Esophagus mucosa (tissue), 1 donor: ENCODE results near the gene ANKRD34A. TPM values are rescaled to one million over a fixed set of nuclear protein-coding genes. Genes with fewer than 3 reads are reported as not detected.
"Not testable (repeated sequence)": the region's sequence is repeated elsewhere in the genome, so short reads cannot be mapped to it uniquely, and the experiment has no call there.

Source experiments
- ATAC-seq: fragments of 200-7000 bp; cut with Tn5 transposase; one replicate; pipeline ENCODE4 v1.9.1; 2020
- total RNA-seq: library from RNA; stranded (reverse); gene quantifications from one replicate; pipeline ENCODE4 v1.2.4, GENCODE V29; 2023
- donor health status: DM: yes; HTN: yes; CAD: no.

The ANKRD34A gene
- total RNA-seq, 1 donor from 2014 or later: 0.12 TPM

- ATAC-seq: no peak
Observed at GRCh38 chr1:145942871-145943270, 21.5 kb downstream of the ANKRD34A start.

GRCh38 chr1:145942405-145942804, 22.0 kb downstream of the ANKRD34A start:
- no peak for ATAC-seq

- ATAC-seq: no peak
Observed at GRCh38 chr1:145937436-145937835, 26.9 kb downstream of the ANKRD34A start.

GRCh38 chr1:145936247-145936646, 28.1 kb downstream of the ANKRD34A start:
- ATAC-seq: peak; percentile 34

GRCh38 chr1:145935708-145936107, 28.7 kb downstream of the ANKRD34A start:
- ATAC-seq: peak; percentile 79

GRCh38 chr1:145932522-145933009, 31.8 kb downstream of the ANKRD34A start:
- ATAC-seq: not testable (repeated sequence)

DNA sequence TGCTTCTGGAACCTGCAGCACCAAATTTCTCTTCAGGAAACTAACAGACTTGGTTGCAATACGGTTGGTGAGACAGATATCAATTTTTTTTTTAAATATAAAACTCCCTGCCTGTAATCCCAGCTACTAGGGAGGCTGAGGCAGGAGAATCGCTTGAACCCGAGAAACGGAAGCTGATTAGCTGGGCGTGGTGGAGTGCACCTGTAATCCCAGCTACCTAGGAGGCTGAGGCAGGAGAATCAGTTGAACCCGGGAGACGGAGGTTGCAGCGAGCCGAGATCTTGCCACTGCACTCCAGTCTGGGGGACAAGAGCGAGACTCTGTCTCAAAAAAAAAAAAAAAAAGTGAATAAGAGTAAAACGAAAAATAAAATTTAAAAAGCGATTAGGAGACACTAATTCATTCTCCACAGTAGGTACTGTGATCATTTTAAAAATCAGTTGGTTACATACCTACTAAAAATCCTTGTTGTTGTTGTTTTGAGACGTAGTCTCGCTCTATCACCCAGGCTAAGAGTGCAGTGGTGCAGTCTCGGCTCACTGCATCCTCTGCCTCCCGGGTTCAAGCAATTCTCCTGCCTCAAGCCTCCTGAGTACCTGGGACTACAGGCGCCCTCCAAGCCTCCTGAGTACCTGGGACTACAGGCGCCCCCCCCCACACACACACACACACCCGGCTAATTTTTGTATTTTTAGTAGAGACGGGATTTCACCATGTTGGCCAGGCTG, 36.3 kb downstream of the ANKRD34A start:
- ATAC-seq: no peak

- ATAC-seq: peak; percentile 97
Observed at GRCh38 chr1:145927063-145927886, 37.1 kb downstream of the ANKRD34A start, which contains the start of gene RBM8A. TSS of gene RBM8A (minus strand) at chr1:145927484. CDS start at chr1:145927426, 58 bp downstream.

- peak; percentile 27 for ATAC-seq
Observed at GRCh38 chr1:145926686-145927062, 37.7 kb downstream of the ANKRD34A start.

DNA sequence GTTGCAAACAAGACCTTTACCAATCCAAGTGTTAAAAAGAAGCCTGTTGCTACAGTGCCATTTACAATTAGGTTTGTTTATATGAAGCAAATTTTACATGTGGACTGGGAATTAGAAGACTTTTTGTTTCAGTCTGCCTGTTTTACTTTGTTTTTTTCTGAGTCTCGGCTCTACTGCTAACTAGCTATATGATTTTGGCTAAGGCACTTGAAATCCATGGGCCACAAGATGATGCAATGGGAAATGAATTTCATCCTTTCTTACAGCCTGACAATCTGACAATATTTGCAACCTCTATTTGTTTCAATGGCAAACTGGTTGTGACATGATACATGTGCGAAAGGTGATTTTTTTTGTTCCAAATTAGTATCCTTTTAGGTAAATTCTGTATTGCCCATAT, 42.1 kb downstream of the ANKRD34A start:
- ATAC-seq: no peak

DNA sequence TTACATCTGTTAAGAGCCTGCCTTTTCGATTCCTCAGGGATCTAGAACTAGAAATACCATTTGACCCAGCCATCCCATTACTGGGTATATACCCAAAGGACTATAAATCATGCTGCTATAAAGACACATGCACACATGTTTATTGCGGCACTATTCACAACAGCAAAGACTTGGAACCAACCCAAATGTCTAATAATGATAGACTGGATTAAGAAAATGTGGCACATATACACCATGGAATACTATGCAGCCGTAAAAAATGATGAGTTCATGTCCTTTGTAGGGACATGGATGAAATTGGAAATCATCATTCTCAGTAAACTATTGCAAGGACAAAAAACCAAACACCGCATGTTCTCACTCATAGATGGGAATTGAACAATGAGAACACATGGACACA, 44.1 kb downstream of the ANKRD34A start:
- ATAC-seq: not testable (repeated sequence)

GRCh38 chr1:145918992-145919939, 45.1 kb downstream of the ANKRD34A start:
- peak; percentile 90 for ATAC-seq

GRCh38 chr1:145918144-145918991, 46.0 kb downstream of the ANKRD34A start, which contains the start of gene PEX11B:
TSS of gene PEX11B (minus strand) at chr1:145918717. CDS start at chr1:145918688, 29 bp downstream.
- ATAC-seq: peak; percentile 94

DNA sequence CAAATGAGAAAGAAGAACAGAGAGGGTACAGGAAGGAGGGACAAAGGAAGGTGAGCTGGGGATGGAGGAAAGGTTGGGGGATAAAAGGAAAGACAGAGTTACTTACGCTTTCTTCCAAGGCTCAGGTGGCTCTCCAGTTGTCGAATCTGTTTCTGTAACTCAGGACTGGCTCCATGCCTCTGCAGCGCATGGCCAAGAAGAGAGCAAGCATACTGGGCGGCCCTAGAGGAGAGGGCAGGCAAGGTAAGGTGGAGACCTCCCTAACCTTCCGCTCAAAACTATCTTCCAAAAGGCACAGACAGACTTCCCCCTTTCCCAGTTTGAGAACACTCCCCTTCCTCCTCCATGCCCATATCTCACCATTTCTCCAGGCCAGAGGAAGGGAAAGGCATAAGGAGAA, 46.8 kb downstream of the ANKRD34A start:
- no peak for ATAC-seq

GRCh38 chr1:145916745-145917144, 47.6 kb downstream of the ANKRD34A start:
- peak; percentile 27 for ATAC-seq

GRCh38 chr1:145912128-145912641, 52.2 kb downstream of the ANKRD34A start:
- no peak for ATAC-seq

Other genes starting within 250 kb of the ANKRD34A start
- gene CD160, start 245.1 kb downstream of the ANKRD34A start, total RNA-seq: not detected
- gene RNF115, start 140.5 kb downstream of the ANKRD34A start, total RNA-seq: 6.7 TPM
- gene POLR3C, start 140.4 kb downstream of the ANKRD34A start, total RNA-seq: 18.2 TPM
- 1.7 TPM for gene NUDT17, start 118.9 kb downstream of the ANKRD34A start, total RNA-seq
- 39.5 TPM for gene PIAS3, start 105.5 kb downstream of the ANKRD34A start, total RNA-seq
- 13.7 TPM for gene ANKRD35, start 78.7 kb downstream of the ANKRD34A start, total RNA-seq
- gene ITGA10, start 54.5 kb downstream of the ANKRD34A start, total RNA-seq: 0.76 TPM
- gene PEX11B, start 45.9 kb downstream of the ANKRD34A start, total RNA-seq: 31.6 TPM
- 152 TPM for gene RBM8A, start 37.1 kb downstream of the ANKRD34A start, total RNA-seq
- gene LIX1L, start 6.6 kb downstream of the ANKRD34A start, total RNA-seq: 4.3 TPM
- gene POLR3GL, start 115 bp upstream of the ANKRD34A start, total RNA-seq: 6.1 TPM
- 77.7 TPM for gene TXNIP, start 32.0 kb upstream of the ANKRD34A start, total RNA-seq
- not detected for gene HJV, start 57.2 kb upstream of the ANKRD34A start, total RNA-seq
- 3.6 TPM for gene NBPF10, start 180.2 kb upstream of the ANKRD34A start, total RNA-seq